ENCODE measurements around the gene CCL21.

Gene CCL21

GRCh38 chr9:34690983-34691935 is 18.7 kb downstream of the CCL21 start, which contains the start of gene CCL19:
TSS of gene CCL19 (minus strand) at chr9:34691276. CDS start at chr9:34691139, 137 bp downstream.
- TF ChIP-seq CTCF (IDR thresholded peaks at IDR 0.05; ENCODE audit: control insufficient read depth, extremely low read depth, insufficient read depth): no peak
- no peak within 1 kb of the TSS for H3K4me3 ChIP-seq (ENCODE audit: low read depth, low read length)
- no peak for DNase-seq (ENCODE audit: low read depth)

- no peak overlapping the region for H3K4me3 ChIP-seq (ENCODE audit: low read depth, low read length)
- TF ChIP-seq CTCF (IDR thresholded peaks at IDR 0.05; ENCODE audit: control insufficient read depth, extremely low read depth, insufficient read depth): no peak
- no peak for DNase-seq (ENCODE audit: low read depth)
Observed at GRCh38 chr9:34689512-34689911, 20.4 kb downstream of the CCL21 start.

- no peak overlapping the region for H3K4me3 ChIP-seq (ENCODE audit: low read depth, low read length)
- DNase-seq (ENCODE audit: low read depth): no peak
- TF ChIP-seq CTCF (IDR thresholded peaks at IDR 0.05; ENCODE audit: control insufficient read depth, extremely low read depth, insufficient read depth): no peak
Observed at GRCh38 chr9:34689116-34689470, 20.8 kb downstream of the CCL21 start.

- no peak for TF ChIP-seq CTCF (IDR thresholded peaks at IDR 0.05; ENCODE audit: control insufficient read depth, extremely low read depth, insufficient read depth)
- H3K4me3 ChIP-seq (ENCODE audit: low read depth, low read length): no peak overlapping the region
- no peak for DNase-seq (ENCODE audit: low read depth)
Observed at GRCh38 chr9:34688329-34689115, 21.4 kb downstream of the CCL21 start.

GRCh38 chr9:34687276-34688030 is 22.5 kb downstream of the CCL21 start:
- DNase-seq (ENCODE audit: low read depth): no peak
- no peak overlapping the region for H3K4me3 ChIP-seq (ENCODE audit: low read depth, low read length)
- TF ChIP-seq CTCF (IDR thresholded peaks at IDR 0.05; ENCODE audit: control insufficient read depth, extremely low read depth, insufficient read depth): no peak

- H3K4me3 ChIP-seq (ENCODE audit: low read depth, low read length): no peak overlapping the region
- no peak for DNase-seq (ENCODE audit: low read depth)
- no peak for TF ChIP-seq CTCF (IDR thresholded peaks at IDR 0.05; ENCODE audit: control insufficient read depth, extremely low read depth, insufficient read depth)
Observed at GRCh38 chr9:34686732-34687131, 23.2 kb downstream of the CCL21 start.
